Measurements from ENCODE around the gene SNRPB2.

SNRPB2 gene

GRCh38 chr20:16759181-16759563 is 29.3 kb downstream of the SNRPB2 start:
- H3K27me3 ChIP-seq (ENCODE audit: control insufficient read depth, insufficient read depth, low read length), result no peaks in the 10 kb centered on the region
- no peak overlapping the region for H3K27ac ChIP-seq (ENCODE audit: low read depth, low read length)
- H3K4me1 ChIP-seq (ENCODE audit: control insufficient read depth, insufficient read depth, low read length), result peaks cover 5% of the 10 kb centered on the region
- no peak overlapping the region for H3K9ac ChIP-seq (ENCODE audit: low read length)
- no peak overlapping the region for H3K4me3 ChIP-seq (ENCODE audit: low read depth, low read length)
- peaks cover 17% of the 10 kb centered on the region for H3K9me3 ChIP-seq (ENCODE audit: control insufficient read depth, insufficient read depth, low read depth, low read length)
- H3K36me3 ChIP-seq (ENCODE audit: control insufficient read depth, insufficient read depth, low read length), result no peaks in the 10 kb centered on the region

DNA sequence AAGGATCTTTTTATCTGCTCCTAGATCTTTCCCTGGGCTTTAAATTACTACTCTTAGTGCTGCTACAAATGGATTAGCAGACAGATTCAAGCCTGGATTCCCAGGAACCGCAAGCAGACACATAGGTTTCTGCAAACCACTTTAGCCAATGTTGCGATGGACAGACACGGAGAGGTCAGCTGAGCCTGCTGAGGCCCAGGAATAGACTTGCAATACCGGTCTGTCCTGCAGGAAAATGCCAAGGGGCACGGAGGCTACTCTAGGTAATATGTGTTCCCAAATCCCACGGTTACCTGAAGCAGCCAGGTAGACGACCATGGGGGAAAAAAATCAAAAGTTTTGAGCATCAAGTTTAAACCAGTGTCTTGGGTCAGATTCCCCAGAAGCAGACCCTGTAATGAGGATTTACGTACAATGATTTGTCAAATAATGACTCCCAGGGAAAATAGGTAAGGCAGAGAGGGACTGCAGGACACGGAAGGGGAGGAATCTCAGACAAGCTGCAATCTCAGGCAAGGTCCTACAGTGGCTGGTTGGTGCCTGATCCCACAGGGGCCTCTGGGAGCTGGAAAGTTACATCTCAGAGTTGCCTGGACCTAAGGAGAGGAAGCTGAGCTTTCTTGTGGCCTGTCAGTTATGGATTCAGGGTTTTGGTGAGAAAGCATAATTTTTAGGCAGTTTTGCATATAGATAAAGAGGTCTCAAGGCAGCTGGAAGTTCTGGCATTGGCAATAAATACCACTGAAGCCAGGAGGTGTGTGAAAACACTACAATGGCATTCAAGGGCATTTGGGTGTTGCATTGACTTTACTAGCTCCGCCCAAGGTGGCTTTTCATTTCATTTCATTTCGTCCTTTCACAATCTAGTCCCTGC is 30.8 kb downstream of the SNRPB2 start:
- peaks cover 5% of the 10 kb centered on the region for H3K4me1 ChIP-seq (ENCODE audit: control insufficient read depth, insufficient read depth, low read length)
- no peak overlapping the region for H3K27ac ChIP-seq (ENCODE audit: low read depth, low read length)
- no peaks in the 10 kb centered on the region for H3K36me3 ChIP-seq (ENCODE audit: control insufficient read depth, insufficient read depth, low read length)
- no peak overlapping the region for H3K4me3 ChIP-seq (ENCODE audit: low read depth, low read length)
- H3K9me3 ChIP-seq (ENCODE audit: control insufficient read depth, insufficient read depth, low read depth, low read length), result peaks cover 10% of the 10 kb centered on the region
- no peak overlapping the region for H3K9ac ChIP-seq (ENCODE audit: low read length)
- no peaks in the 10 kb centered on the region for H3K27me3 ChIP-seq (ENCODE audit: control insufficient read depth, insufficient read depth, low read length)

- Histone ChIP-seq H3K4me3 (ENCODE audit: low read depth, low read length) (no peak overlapping the region), H3K9me3 (ENCODE audit: control insufficient read depth, insufficient read depth, low read depth, low read length) (peaks cover 3% of the 10 kb centered on the region; the same call in 1 of the 2 replicates), H3K27me3 (ENCODE audit: control insufficient read depth, insufficient read depth, low read length) (no peaks in the 10 kb centered on the region)
These were observed 31.5 kb downstream of the SNRPB2 start for GRCh38 chr20:16761305-16761829.

GRCh38 chr20:16764560-16764959 is 34.7 kb downstream of the SNRPB2 start:
- Histone ChIP-seq H3K36me3 (ENCODE audit: control insufficient read depth, insufficient read depth, low read length) (no peaks in the 10 kb centered on the region), H3K27ac (ENCODE audit: low read depth, low read length) (no peak overlapping the region)

More at GRCh38 chr20:16761305-16761829, 31.5 kb downstream of the SNRPB2 start:
- H3K4me1 ChIP-seq (ENCODE audit: control insufficient read depth, insufficient read depth, low read length), result peaks cover 5% of the 10 kb centered on the region
- no peak overlapping the region for H3K27ac ChIP-seq (ENCODE audit: low read depth, low read length)
- no peaks in the 10 kb centered on the region for H3K36me3 ChIP-seq (ENCODE audit: control insufficient read depth, insufficient read depth, low read length)
- H3K9ac ChIP-seq (ENCODE audit: low read length), result no peak overlapping the region

GRCh38 chr20:16771213-16771612 is 41.4 kb downstream of the SNRPB2 start:
- Histone ChIP-seq H3K9ac (ENCODE audit: low read length) (no peak overlapping the region), H3K27ac (ENCODE audit: low read depth, low read length) (no peak overlapping the region), H3K9me3 (ENCODE audit: control insufficient read depth, insufficient read depth, low read depth, low read length) (no peaks in the 10 kb centered on the region), H3K36me3 (ENCODE audit: control insufficient read depth, insufficient read depth, low read length) (no peaks in the 10 kb centered on the region), H3K4me3 (ENCODE audit: low read depth, low read length) (no peak overlapping the region), H3K4me1 (ENCODE audit: control insufficient read depth, insufficient read depth, low read length) (no peaks in the 10 kb centered on the region), H3K27me3 (ENCODE audit: control insufficient read depth, insufficient read depth, low read length) (no peaks in the 10 kb centered on the region)

More at GRCh38 chr20:16764560-16764959, 34.7 kb downstream of the SNRPB2 start:
- Histone ChIP-seq H3K9ac (ENCODE audit: low read length) (no peak overlapping the region), H3K27me3 (ENCODE audit: control insufficient read depth, insufficient read depth, low read length) (no peaks in the 10 kb centered on the region), H3K4me3 (ENCODE audit: low read depth, low read length) (no peak overlapping the region), H3K9me3 (ENCODE audit: control insufficient read depth, insufficient read depth, low read depth, low read length) (no peaks in the 10 kb centered on the region), H3K4me1 (ENCODE audit: control insufficient read depth, insufficient read depth, low read length) (peaks cover 5% of the 10 kb centered on the region)

- Histone ChIP-seq H3K36me3 (ENCODE audit: control insufficient read depth, insufficient read depth, low read length) (no peaks in the 10 kb centered on the region), H3K4me1 (ENCODE audit: control insufficient read depth, insufficient read depth, low read length) (no peaks in the 10 kb centered on the region), H3K9ac (ENCODE audit: low read length) (no peak overlapping the region), H3K9me3 (ENCODE audit: control insufficient read depth, insufficient read depth, low read depth, low read length) (no peaks in the 10 kb centered on the region), H3K4me3 (ENCODE audit: low read depth, low read length) (no peak overlapping the region), H3K27ac (ENCODE audit: low read depth, low read length) (no peak overlapping the region), H3K27me3 (ENCODE audit: control insufficient read depth, insufficient read depth, low read length) (no peaks in the 10 kb centered on the region)
These were observed 46.1 kb downstream of the SNRPB2 start for GRCh38 chr20:16775961-16776360.

GRCh38 chr20:16777126-16777525 is 47.3 kb downstream of the SNRPB2 start:
- no peak overlapping the region for H3K27ac ChIP-seq (ENCODE audit: low read depth, low read length)
- no peak overlapping the region for H3K4me3 ChIP-seq (ENCODE audit: low read depth, low read length)
- no peaks in the 10 kb centered on the region for H3K27me3 ChIP-seq (ENCODE audit: control insufficient read depth, insufficient read depth, low read length)
- no peaks in the 10 kb centered on the region for H3K4me1 ChIP-seq (ENCODE audit: control insufficient read depth, insufficient read depth, low read length)
- no peak overlapping the region for H3K9ac ChIP-seq (ENCODE audit: low read length)
- no peaks in the 10 kb centered on the region for H3K9me3 ChIP-seq (ENCODE audit: control insufficient read depth, insufficient read depth, low read depth, low read length)
- no peaks in the 10 kb centered on the region for H3K36me3 ChIP-seq (ENCODE audit: control insufficient read depth, insufficient read depth, low read length)

- Histone ChIP-seq H3K27me3 (ENCODE audit: control insufficient read depth, insufficient read depth, low read length) (no peaks in the 10 kb centered on the region), H3K27ac (ENCODE audit: low read depth, low read length) (no peak overlapping the region), H3K9me3 (ENCODE audit: control insufficient read depth, insufficient read depth, low read depth, low read length) (no peaks in the 10 kb centered on the region), H3K4me1 (ENCODE audit: control insufficient read depth, insufficient read depth, low read length) (no peaks in the 10 kb centered on the region), H3K9ac (ENCODE audit: low read length) (no peak overlapping the region), H3K4me3 (ENCODE audit: low read depth, low read length) (no peak overlapping the region), H3K36me3 (ENCODE audit: control insufficient read depth, insufficient read depth, low read length) (no peaks in the 10 kb centered on the region)
These were observed 48.3 kb downstream of the SNRPB2 start for GRCh38 chr20:16778159-16778558.

DNA sequence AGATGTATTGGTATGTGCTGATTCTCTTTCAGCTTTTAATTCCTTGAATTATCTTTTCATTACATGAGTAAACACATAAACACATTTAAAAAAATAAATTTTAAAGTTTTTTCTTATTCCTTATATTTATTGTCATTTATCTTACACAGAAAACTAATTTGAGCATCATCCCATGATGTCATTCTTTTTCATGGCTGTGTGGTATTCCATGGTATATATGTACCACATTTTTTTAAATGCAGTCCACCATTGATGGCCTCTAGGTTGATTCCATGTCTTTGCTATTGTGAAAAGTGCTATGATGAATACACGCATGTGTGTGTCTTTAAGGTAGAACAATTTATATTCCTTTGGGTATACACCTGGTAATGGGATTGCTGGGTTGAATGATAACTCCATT is 51.7 kb downstream of the SNRPB2 start:
- H3K4me3 ChIP-seq (ENCODE audit: low read depth, low read length), result no peak overlapping the region
- no peaks in the 10 kb centered on the region for H3K27me3 ChIP-seq (ENCODE audit: control insufficient read depth, insufficient read depth, low read length)
- H3K36me3 ChIP-seq (ENCODE audit: control insufficient read depth, insufficient read depth, low read length), result no peaks in the 10 kb centered on the region
- no peaks in the 10 kb centered on the region for H3K9me3 ChIP-seq (ENCODE audit: control insufficient read depth, insufficient read depth, low read depth, low read length)
- no peak overlapping the region for H3K9ac ChIP-seq (ENCODE audit: low read length)
- H3K27ac ChIP-seq (ENCODE audit: low read depth, low read length), result no peak overlapping the region
- H3K4me1 ChIP-seq (ENCODE audit: control insufficient read depth, insufficient read depth, low read length), result peaks cover 3% of the 10 kb centered on the region; the same call in 1 of the 2 replicates

GRCh38 chr20:16785226-16785625 is 55.4 kb downstream of the SNRPB2 start:
- Histone ChIP-seq H3K9me3 (ENCODE audit: control insufficient read depth, insufficient read depth, low read depth, low read length) (no peaks in the 10 kb centered on the region), H3K27me3 (ENCODE audit: control insufficient read depth, insufficient read depth, low read length) (no peaks in the 10 kb centered on the region), H3K9ac (ENCODE audit: low read length) (no peak overlapping the region), H3K27ac (ENCODE audit: low read depth, low read length) (no peak overlapping the region), H3K4me3 (ENCODE audit: low read depth, low read length) (no peak overlapping the region), H3K36me3 (ENCODE audit: control insufficient read depth, insufficient read depth, low read length) (no peaks in the 10 kb centered on the region), H3K4me1 (ENCODE audit: control insufficient read depth, insufficient read depth, low read length) (peaks cover 3% of the 10 kb centered on the region; the same call in 1 of the 2 replicates)

Measured in HUES6 (cell line).